SIG-M5 treated with dmso at 0.1 percent for 504 hours (cell line): ENCODE results near the gene ARL4D.
A peak's percentile ranks its signal among the peaks of the same experiment; 100 is the strongest.
"Not testable (repeated sequence)": the region's sequence is repeated elsewhere in the genome, so short reads cannot be mapped to it uniquely, and the experiment has no call there.

Experiments
- DNase-seq: peaks from one replicate; lab custom pipeline; 2025; ENCODE audit not compliant: unreplicated experiment; lab: John Stamatoyannopoulos, UW

Gene ARL4D

GRCh38 chr17:43368740-43369506, 29.9 kb upstream of the ARL4D start:
- DNase-seq = peak; percentile 93

- no peak for DNase-seq
Observed at GRCh38 chr17:43369986-43370385, 28.8 kb upstream of the ARL4D start.

GRCh38 chr17:43371227-43371821, 27.5 kb upstream of the ARL4D start:
- DNase-seq = no peak

- DNase-seq = peak; percentile 48
Observed at GRCh38 chr17:43372273-43372911, 26.4 kb upstream of the ARL4D start.

- DNase-seq = no peak
Observed at GRCh38 chr17:43373356-43373755, 25.4 kb upstream of the ARL4D start.

GRCh38 chr17:43375915-43376314, 22.9 kb upstream of the ARL4D start:
- not testable (repeated sequence) for DNase-seq

GRCh38 chr17:43377056-43377810, 21.6 kb upstream of the ARL4D start:
- no peak for DNase-seq

- DNase-seq = no peak
Observed at GRCh38 chr17:43378766-43379165, 20.0 kb upstream of the ARL4D start.

- DNase-seq = no peak
Observed at GRCh38 chr17:43380307-43380706, 18.5 kb upstream of the ARL4D start.

- no peak for DNase-seq
Observed at GRCh38 chr17:43381204-43381603, 17.6 kb upstream of the ARL4D start.

GRCh38 chr17:43381621-43382020, 17.2 kb upstream of the ARL4D start:
- DNase-seq = no peak

GRCh38 chr17:43382776-43383175, 16.0 kb upstream of the ARL4D start:
- no peak for DNase-seq

- DNase-seq = no peak
Observed at GRCh38 chr17:43383372-43383771, 15.4 kb upstream of the ARL4D start.

- DNase-seq = no peak
Observed at GRCh38 chr17:43383826-43384475, 14.8 kb upstream of the ARL4D start.

- DNase-seq = no peak
Observed at GRCh38 chr17:43384476-43384862, 14.3 kb upstream of the ARL4D start.

GRCh38 chr17:43385046-43385831, 13.6 kb upstream of the ARL4D start:
- DNase-seq = no peak

- DNase-seq = peak; percentile 96
Observed at GRCh38 chr17:43388359-43389045, 10.3 kb upstream of the ARL4D start.

GRCh38 chr17:43389046-43389947, 9.5 kb upstream of the ARL4D start:
- peak; percentile 91 for DNase-seq

GRCh38 chr17:43392397-43392796, 6.4 kb upstream of the ARL4D start:
- no peak for DNase-seq
